ENCODE results near the gene ZNF629.
A peak's percentile ranks its signal among the peaks of the same experiment; 100 is the strongest.

The ZNF629 gene

GRCh38 chr16:30785126-30786106, 1.6 kb downstream of the ZNF629 start:
- DNase-seq, result no peak

GRCh38 chr16:30784215-30784614, 2.8 kb downstream of the ZNF629 start:
- DNase-seq, result no peak

GRCh38 chr16:30783280-30784109, 3.5 kb downstream of the ZNF629 start:
- no peak for DNase-seq

GRCh38 chr16:30782486-30783279, 4.3 kb downstream of the ZNF629 start:
- DNase-seq, result no peak

- no peak for DNase-seq
Observed at GRCh38 chr16:30780549-30780948, 6.5 kb downstream of the ZNF629 start.

- DNase-seq, result no peak
Observed at GRCh38 chr16:30780021-30780420, 7.0 kb downstream of the ZNF629 start.

GRCh38 chr16:30779596-30779995, 7.4 kb downstream of the ZNF629 start:
- no peak for DNase-seq

- DNase-seq, result no peak
Observed at GRCh38 chr16:30778549-30779244, 8.3 kb downstream of the ZNF629 start.

GRCh38 chr16:30777591-30778297, 9.3 kb downstream of the ZNF629 start:
- no peak for DNase-seq

- peak in 3 of 4 experiments; percentile 14 to 40 (median 21) for DNase-seq
Observed at GRCh38 chr16:30775392-30776188, 11.4 kb downstream of the ZNF629 start.

GRCh38 chr16:30775131-30775391, 11.9 kb downstream of the ZNF629 start:
- no peak for DNase-seq

GRCh38 chr16:30774367-30775130, 12.5 kb downstream of the ZNF629 start:
- no peak for DNase-seq

- DNase-seq, result no peak
Observed at GRCh38 chr16:30773826-30774225, 13.2 kb downstream of the ZNF629 start.

- DNase-seq, result no peak
Observed at GRCh38 chr16:30771726-30772125, 15.3 kb downstream of the ZNF629 start.

GRCh38 chr16:30769379-30770089, 17.5 kb downstream of the ZNF629 start:
- DNase-seq, result no peak

GRCh38 chr16:30768583-30769181, 18.3 kb downstream of the ZNF629 start:
- no peak for DNase-seq

- no peak for DNase-seq
Observed at GRCh38 chr16:30767767-30768465, 19.1 kb downstream of the ZNF629 start.

- DNase-seq, result no peak
Observed at GRCh38 chr16:30766933-30767284, 20.1 kb downstream of the ZNF629 start.
